Mesodermal cell (in vitro differentiated cells): Measurements from ENCODE around the gene MAFF.

ENCODE experiments used
- H3K27ac ChIP-seq: 2 replicates; pipeline ENCODE4 v1.7.0; 2013; ENCODE audit warnings: mild to moderate bottlenecking, low read depth, low read length, moderate library complexity; ENCODE audit not compliant: severe bottlenecking
- H3K36me3 ChIP-seq: 2 replicates; pipeline ENCODE4 v1.7.1; 2013; ENCODE audit warnings: mild to moderate bottlenecking, low read length, moderate library complexity; ENCODE audit not compliant: control insufficient read depth, insufficient read depth
- H3K4me1 ChIP-seq: one replicate; pipeline ENCODE4 v1.7.1; 2013; ENCODE audit warnings: mild to moderate bottlenecking, low read length; ENCODE audit not compliant: insufficient read depth, control insufficient read depth, poor library complexity, severe bottlenecking
- H3K4me3 ChIP-seq: 2 replicates; pipeline ENCODE4 v1.7.0; 2013; ENCODE audit warnings: low read length, control low read depth, mild to moderate bottlenecking; ENCODE audit not compliant: insufficient read depth, poor library complexity, severe bottlenecking; ENCODE audit errors: extremely low read depth
- H3K9me3 ChIP-seq: 2 replicates; pipeline ENCODE4 v1.7.1; 2013; ENCODE audit warnings: mild to moderate bottlenecking, low read length, moderate library complexity; ENCODE audit not compliant: control insufficient read depth
- WGBS, 2 experiments: methylation state at CpG; one replicate each; pipeline ENCODE4 v1.1.5; 2013; ENCODE audit warnings: missing lambda C conversion rate in 2 of 2; ENCODE audit not compliant: insufficient coverage in 2 of 2; 5-methylcytosine and 5-hydroxymethylcytosine counted together

The MAFF gene

GRCh38 chr22:38239101-38239761 lies 37.4 kb downstream of the MAFF start:
- peaks cover 31% of the 10 kb centered on the region for H3K4me1 ChIP-seq
- peak overlapping the region; percentile 90 for H3K27ac ChIP-seq
- no peak overlapping the region for H3K4me3 ChIP-seq

GRCh38 chr22:38240734-38241252 lies 39.0 kb downstream of the MAFF start:
- Histone ChIP-seq H3K36me3 (peaks cover 49% of the 10 kb centered on the region), H3K4me1 (peaks cover 31% of the 10 kb centered on the region), H3K27ac (peak overlapping the region; percentile 90), H3K9me3 (no peaks in the 10 kb centered on the region), H3K4me3 (no peak overlapping the region)
- 14 to 29% methylated on average over 5 to 6 of the region's 6 CpGs for WGBS, 2 experiments

More at GRCh38 chr22:38239101-38239761, 37.4 kb downstream of the MAFF start:
- Histone ChIP-seq H3K9me3 (no peaks in the 10 kb centered on the region), H3K36me3 (peaks cover 57% of the 10 kb centered on the region)
- WGBS, 2 experiments: 80 to 82% methylated on average over 11 to 12 of the region's 14 CpGs

GRCh38 chr22:38243007-38243765 lies 41.4 kb downstream of the MAFF start:
- H3K36me3 ChIP-seq: peaks cover 45% of the 10 kb centered on the region
- H3K9me3 ChIP-seq: no peaks in the 10 kb centered on the region
- no peak overlapping the region for H3K4me3 ChIP-seq
- peak overlapping the region; percentile 45 for H3K27ac ChIP-seq
- WGBS, 2 experiments: 77 to 78% methylated on average over 12 to 17 of the region's 20 CpGs
- H3K4me1 ChIP-seq: peaks cover 31% of the 10 kb centered on the region

GRCh38 chr22:38244106-38244505 lies 42.3 kb downstream of the MAFF start:
- Histone ChIP-seq H3K4me3 (no peak overlapping the region), H3K27ac (no peak overlapping the region), H3K36me3 (peaks cover 43% of the 10 kb centered on the region), H3K4me1 (peaks cover 27% of the 10 kb centered on the region), H3K9me3 (peaks cover under 1% of the 10 kb centered on the region)
- 70 to 83% methylated on average over 2 of the region's 4 CpGs for WGBS, 2 experiments

GRCh38 chr22:38246046-38246658 lies 44.4 kb downstream of the MAFF start:
- Histone ChIP-seq H3K27ac (no peak overlapping the region), H3K4me1 (peaks cover 13% of the 10 kb centered on the region), H3K9me3 (peaks cover 6% of the 10 kb centered on the region), H3K36me3 (peaks cover 58% of the 10 kb centered on the region), H3K4me3 (no peak overlapping the region)
- 97 to 99% methylated on average over 16 to 18 of the region's 19 CpGs for WGBS, 2 experiments

- Histone ChIP-seq H3K9me3 (peaks cover 6% of the 10 kb centered on the region), H3K27ac (no peak overlapping the region), H3K4me3 (no peak overlapping the region), H3K4me1 (peaks cover 13% of the 10 kb centered on the region), H3K36me3 (peaks cover 63% of the 10 kb centered on the region)
- 94 to 96% methylated on average over 5 of the region's 5 CpGs for WGBS, 2 experiments
These were observed 44.9 kb downstream of the MAFF start for GRCh38 chr22:38246692-38247091.

- Histone ChIP-seq H3K4me3 (no peak overlapping the region), H3K27ac (no peak overlapping the region), H3K36me3 (peaks cover 65% of the 10 kb centered on the region), H3K4me1 (peaks cover 13% of the 10 kb centered on the region), H3K9me3 (peaks cover 6% of the 10 kb centered on the region)
- 95 to 99% methylated on average over 10 to 12 of the region's 12 CpGs for WGBS, 2 experiments
These were observed 45.9 kb downstream of the MAFF start for GRCh38 chr22:38247713-38248112.

- Histone ChIP-seq H3K36me3 (peaks cover 64% of the 10 kb centered on the region), H3K4me3 (no peak overlapping the region), H3K27ac (no peak overlapping the region), H3K4me1 (peaks cover 9% of the 10 kb centered on the region), H3K9me3 (peaks cover 6% of the 10 kb centered on the region)
- 99% methylated on average over 6 of the region's 6 CpGs for WGBS, 2 experiments
These were observed 46.5 kb downstream of the MAFF start for GRCh38 chr22:38248280-38248679.

GRCh38 chr22:38249301-38249700 lies 47.5 kb downstream of the MAFF start:
- WGBS, 2 experiments: 67 to 77% methylated on average over 1 to 2 of the region's 3 CpGs
- H3K9me3 ChIP-seq: peaks cover 6% of the 10 kb centered on the region
- H3K36me3 ChIP-seq: peaks cover 54% of the 10 kb centered on the region
- H3K4me1 ChIP-seq: no peaks in the 10 kb centered on the region
- no peak overlapping the region for H3K4me3 ChIP-seq
- H3K27ac ChIP-seq: no peak overlapping the region

- no peak overlapping the region for H3K4me3 ChIP-seq
- no peak overlapping the region for H3K27ac ChIP-seq
- no peaks in the 10 kb centered on the region for H3K4me1 ChIP-seq
- WGBS, 2 experiments: 94 to 96% methylated on average over 17 to 19 of the region's 25 CpGs
- peaks cover 50% of the 10 kb centered on the region for H3K36me3 ChIP-seq
- peaks cover 6% of the 10 kb centered on the region for H3K9me3 ChIP-seq
These were observed 48.2 kb downstream of the MAFF start for GRCh38 chr22:38249803-38250642.
